ENCODE data around the gene MARCHF10.
A peak's percentile ranks its signal among the peaks of the same experiment; 100 is the strongest.

MARCHF10 gene

GRCh38 chr17:62674363-62674739 is 133.8 kb downstream of the MARCHF10 start:
- no peak for DNase-seq (ENCODE audit: low spot score)
- ChIA-PET POLR2A (ENCODE audit: low non-redundant PET) (no interaction called here), CTCF (no interaction called here)
- no peak for TF ChIP-seq CTCF (conservative IDR thresholded peaks at IDR 0.05; ENCODE audit: low read depth)
- peak overlapping the region; percentile 91; the same call in 1 of the 2 replicates for H3K27ac ChIP-seq

- TF ChIP-seq CTCF (conservative IDR thresholded peaks at IDR 0.05; ENCODE audit: low read depth): no peak
- ChIA-PET POLR2A (ENCODE audit: low non-redundant PET) (no interaction called here), CTCF (interaction anchor here (0.7 to 2.8 kb wide), 4 partner anchors 12 to 733 kb away, joined by 3 to 16 read pairs (median 4); no protein-coding TSS in a partner anchor)
- 0 out of 2 replicates have a peak overlapping the region, but pooled peaks have one; percentile 91 for H3K27ac ChIP-seq
- DNase-seq (ENCODE audit: low spot score): no peak
Observed at GRCh38 chr17:62673614-62674362, 134.3 kb downstream of the MARCHF10 start.

- DNase-seq (ENCODE audit: low spot score): no peak
- CTCF ChIA-PET: interaction anchor here (0.6 to 2.8 kb wide), 8 partner anchors 13 to 806 kb away, joined by 3 to 16 read pairs (median 3); no protein-coding TSS in a partner anchor
- TF ChIP-seq CTCF (conservative IDR thresholded peaks at IDR 0.05; ENCODE audit: low read depth): no peak
- H3K27ac ChIP-seq: peak overlapping the region; percentile 91
- POLR2A ChIA-PET (ENCODE audit: low non-redundant PET): no interaction called here
Observed at GRCh38 chr17:62672957-62673356, 135.2 kb downstream of the MARCHF10 start.

GRCh38 chr17:62671553-62671952 is 136.6 kb downstream of the MARCHF10 start:
- H3K27ac ChIP-seq: peak overlapping the region; percentile 91

GRCh38 chr17:62670202-62670821 is 137.8 kb downstream of the MARCHF10 start:
- ChIA-PET POLR2A (ENCODE audit: low non-redundant PET) (no interaction called here), CTCF (interaction anchor here (0.6 to 0.8 kb wide), 3 partner anchors 23 to 153 kb away, joined by 3 read pairs; no protein-coding TSS in a partner anchor)
- DNase-seq (ENCODE audit: low spot score): peak; percentile 82
- no peak for TF ChIP-seq CTCF (conservative IDR thresholded peaks at IDR 0.05; ENCODE audit: low read depth)
- peak overlapping the region; percentile 91 for H3K27ac ChIP-seq

More at GRCh38 chr17:62671553-62671952, 136.6 kb downstream of the MARCHF10 start:
- peak; percentile 82 for DNase-seq (ENCODE audit: low spot score)
- ChIA-PET POLR2A (ENCODE audit: low non-redundant PET) (no interaction called here), CTCF (interaction anchor here (0.6 to 2.8 kb wide), 5 partner anchors 12 to 735 kb away, joined by 3 to 16 read pairs (median 3); no protein-coding TSS in a partner anchor)
- no peak; the same call in 1 of the 2 replicates for TF ChIP-seq CTCF (conservative IDR thresholded peaks at IDR 0.05; ENCODE audit: low read depth)

GRCh38 chr17:62668091-62668804 is 139.9 kb downstream of the MARCHF10 start:
- DNase-seq (ENCODE audit: low spot score): peak; percentile 86
- H3K27ac ChIP-seq: peak overlapping the region; percentile 91
- ChIA-PET POLR2A (ENCODE audit: low non-redundant PET) (no interaction called here), CTCF (no interaction called here)
- no peak for TF ChIP-seq CTCF (conservative IDR thresholded peaks at IDR 0.05; ENCODE audit: low read depth)
